Esophagus squamous epithelium (tissue), 5 donors: Measurements from ENCODE around the gene C22orf15. TPM values are rescaled to one million over a fixed set of nuclear protein-coding genes. Genes with fewer than 3 reads are reported as not detected.

Source experiments
- DNase-seq: peaks from one replicate; lab custom pipeline; 2025; lab: John Stamatoyannopoulos, UW
- H3K27ac ChIP-seq, 4 donors: fragments of 200-600 bp; sonication (generic); one replicate each; pipeline ENCODE4 v1.5.1; 2016 to 2019; ENCODE audit warnings: mild to moderate bottlenecking in 1 of 4
- H3K27me3 ChIP-seq, 4 donors: fragments of 200-600 bp; sonication (generic); 1 replicate in 3 of 4; 2 replicates in 1 of 4; pipeline versions ENCODE4 v1.5.1 to v1.6.0; 2017 to 2021; ENCODE audit warnings: antibody characterized with exemption in 1 of 4
- H3K36me3 ChIP-seq, 3 donors: fragments of 200-600 bp; sonication (generic); one replicate each; pipeline ENCODE4 v1.5.1; 2016 to 2019
- H3K4me1 ChIP-seq, 3 donors: fragments of 200-600 bp; sonication (generic); one replicate each; pipeline ENCODE4 v1.5.1; 2017 to 2019
- H3K4me3 ChIP-seq, 4 donors: fragments of 200-600 bp; sonication (generic); 1 replicate in 3 of 4; 2 replicates in 1 of 4; pipeline ENCODE4 v1.5.1; 2016 to 2019; ENCODE audit warnings: mild to moderate bottlenecking in 2 of 4, moderate library complexity in 1 of 4
- H3K9me3 ChIP-seq, 3 donors: fragments of 200-600 bp; sonication (generic); one replicate each; pipeline ENCODE4 v1.5.1; 2016 to 2019
- CTCF ChIP-seq, 6 experiments: fragments of 450-650 bp in 4 of 6; fragments of 200-600 bp in 2 of 6; sonication (generic) in 2 of 6; IDR thresholded peaks; one replicate each; pipeline ENCODE4 v1.5.1; 2016 to 2019; ENCODE audit warnings: antibody characterized with exemption in 6 of 6, mild to moderate bottlenecking in 4 of 6, moderate library complexity in 4 of 6
- POLR2A ChIP-seq, 4 donors: fragments of 450-650 bp; IDR thresholded peaks; one replicate each; pipeline ENCODE4 v1.6.1; 2017; ENCODE audit warnings: antibody characterized with exemption in 4 of 4, mild to moderate bottlenecking in 4 of 4, moderate library complexity in 3 of 4
- WGBS, 2 donors: methylation state at CpG; one replicate each; pipeline ENCODE4 v1.1.5; 2018; 5-methylcytosine and 5-hydroxymethylcytosine counted together
- intact Hi-C: fragments of 100-400 bp; cut with DNase I; formaldehyde crosslinking; loops from one replicate; pipeline ENCODE4 v1.15.0; 2022
- total RNA-seq, 4 donors: library from RNA; depleted of rRNA; stranded (reverse); fragments of >200 nt; gene quantifications; one replicate each; pipeline ENCODE4 v1.1.0, GENCODE V29; 2016
- donor health status: DM: yes; HTN: yes; CAD: no.

The C22orf15 gene
- total RNA-seq, 4 donors from 2014 or later, result not detected

- Histone ChIP-seq H3K27ac (no peak overlapping the region), H3K9me3 (no peaks in the 10 kb centered on the region), H3K27me3 (no peaks in the 10 kb centered on the region), H3K4me3 (no peak overlapping the region), H3K36me3 (peaks cover 24 to 98% (median 59%) of the 10 kb centered on the region in 3 donors), H3K4me1 (no peaks in the 10 kb centered on the region)
- 80 to 85% methylated on average over 8 to 9 of the region's 12 CpGs for WGBS, 2 donors
- intact Hi-C loops, result no loop called here
- no peak for DNase-seq
- TF ChIP-seq CTCF (IDR thresholded peaks at IDR 0.05) (no peak), POLR2A (IDR thresholded peaks at IDR 0.05) (no peak)
Observed at GRCh38 chr22:23804781-23805291, 42.0 kb downstream of the C22orf15 start.

- intact Hi-C loops, result no loop called here
- Histone ChIP-seq H3K36me3 (peaks cover 5 to 98% (median 40%) of the 10 kb centered on the region in 3 donors), H3K27ac (no peak overlapping the region), H3K9me3 (no peaks in the 10 kb centered on the region), H3K4me3 (no peak overlapping the region), H3K27me3 (no peaks in the 10 kb centered on the region), H3K4me1 (no peaks in the 10 kb centered on the region)
- no peak for DNase-seq
- 100% methylated on average over 1 of the region's 1 CpG for WGBS, 2 donors
- TF ChIP-seq POLR2A (IDR thresholded peaks at IDR 0.05) (no peak), CTCF (IDR thresholded peaks at IDR 0.05) (no peak)
Observed at GRCh38 chr22:23806837-23807236, 44.0 kb downstream of the C22orf15 start.

GRCh38 chr22:23812378-23812777 lies 49.6 kb downstream of the C22orf15 start:
- no peaks in the 10 kb centered on the region for H3K27me3 ChIP-seq
- peaks cover 13 to 97% (median 19%) of the 10 kb centered on the region in 3 donors for H3K36me3 ChIP-seq
- H3K4me1 ChIP-seq, result no peaks in the 10 kb centered on the region
- H3K9me3 ChIP-seq, result no peaks in the 10 kb centered on the region
- intact Hi-C loops, result no loop called here
- TF ChIP-seq POLR2A (IDR thresholded peaks at IDR 0.05), result no peak
- TF ChIP-seq CTCF (IDR thresholded peaks at IDR 0.05), result no peak
- H3K27ac ChIP-seq, result no peak overlapping the region
- no peak for DNase-seq
- WGBS, 2 donors, result 92 to 97% methylated on average over 4 of the region's 4 CpGs
- no peak overlapping the region for H3K4me3 ChIP-seq

Other genes starting within 250 kb of the C22orf15 start
- not detected for gene IGLL1, start 182.7 kb upstream of the C22orf15 start, total RNA-seq
- under 1 TPM in 1 of 4 donors, not detected in 3; 0.76 TPM for gene DRICH1, start 130.7 kb upstream of the C22orf15 start, total RNA-seq
- not detected for gene RGL4, start 72.0 kb upstream of the C22orf15 start, total RNA-seq
- gene ZNF70, start 11.9 kb upstream of the C22orf15 start, total RNA-seq, result 1 to 10 TPM in 3 of 4 donors, under 1 TPM in 1; 0.91 to 2.7 (median 1.1) TPM
- gene VPREB3, start 8.6 kb upstream of the C22orf15 start, total RNA-seq, result not detected
- 10 to 100 TPM in 2 of 4 donors, 1 to 10 TPM in 2; 7.7 to 13.9 (median 10.4) TPM for gene CHCHD10, start 5.0 kb downstream of the C22orf15 start, total RNA-seq
- gene MMP11, start 9.9 kb downstream of the C22orf15 start, total RNA-seq, result 1 to 10 TPM in 2 of 4 donors, under 1 TPM in 2; 0.34 to 1.6 (median 1.1) TPM
- gene SMARCB1, start 24.0 kb downstream of the C22orf15 start, total RNA-seq, result 10 to 100 TPM; 37.8 to 61.0 (median 47.7) TPM
- gene DERL3, start 76.0 kb downstream of the C22orf15 start, total RNA-seq, result 1 to 10 TPM in 2 of 4 donors, not detected in 2; 1.3 to 1.9 TPM
- gene SLC2A11, start 94.9 kb downstream of the C22orf15 start, total RNA-seq, result 1 to 10 TPM in 3 of 4 donors, under 1 TPM in 1; 0.57 to 4.4 (median 2.9) TPM
- 100 to 1,000 TPM; 410 to 807 (median 448) TPM for gene MIF, start 131.4 kb downstream of the C22orf15 start, total RNA-seq
- gene GSTT2B, start 198.2 kb downstream of the C22orf15 start, total RNA-seq, result 1 to 10 TPM in 2 of 4 donors, not detected in 2; 3.1 to 9.9 TPM
- gene DDTL, start 203.9 kb downstream of the C22orf15 start, total RNA-seq, result 1 to 10 TPM in 1 of 4 donors, not detected in 3; 1.9 TPM
- 100 to 1,000 TPM in 2 of 4 donors, 10 to 100 TPM in 2; 93.2 to 142 (median 111) TPM for gene DDT, start 211.5 kb downstream of the C22orf15 start, total RNA-seq
- not detected for gene GSTT2, start 217.1 kb downstream of the C22orf15 start, total RNA-seq
- gene GSTT4, start 242.5 kb downstream of the C22orf15 start, total RNA-seq, result not detected
- gene CABIN1, start 248.3 kb downstream of the C22orf15 start, total RNA-seq, result 10 to 100 TPM; 11.1 to 28.6 (median 23.2) TPM